Renal pelvis (tissue), 4 donors: ENCODE measurements around the gene RABAC1. TPM values are rescaled to one million over a fixed set of nuclear protein-coding genes. Genes with fewer than 3 reads are reported as not detected.

Source experiments
- DNase-seq: peaks from one replicate; pipeline ENCODE4 v3.0.0-alpha.2; 2013
- polyA plus RNA-seq, 3 donors: library from polyadenylated mRNA; unstranded; fragments of 120-200 nt; gene quantifications; one replicate each; pipeline ENCODE4 v1.2.1, GENCODE V29; 2013; ENCODE audit not compliant: insufficient read length in 3 of 3

RABAC1 gene
- polyA plus RNA-seq, 3 donors: 80.8 to 91.6 (median 82.6) TPM

DNA sequence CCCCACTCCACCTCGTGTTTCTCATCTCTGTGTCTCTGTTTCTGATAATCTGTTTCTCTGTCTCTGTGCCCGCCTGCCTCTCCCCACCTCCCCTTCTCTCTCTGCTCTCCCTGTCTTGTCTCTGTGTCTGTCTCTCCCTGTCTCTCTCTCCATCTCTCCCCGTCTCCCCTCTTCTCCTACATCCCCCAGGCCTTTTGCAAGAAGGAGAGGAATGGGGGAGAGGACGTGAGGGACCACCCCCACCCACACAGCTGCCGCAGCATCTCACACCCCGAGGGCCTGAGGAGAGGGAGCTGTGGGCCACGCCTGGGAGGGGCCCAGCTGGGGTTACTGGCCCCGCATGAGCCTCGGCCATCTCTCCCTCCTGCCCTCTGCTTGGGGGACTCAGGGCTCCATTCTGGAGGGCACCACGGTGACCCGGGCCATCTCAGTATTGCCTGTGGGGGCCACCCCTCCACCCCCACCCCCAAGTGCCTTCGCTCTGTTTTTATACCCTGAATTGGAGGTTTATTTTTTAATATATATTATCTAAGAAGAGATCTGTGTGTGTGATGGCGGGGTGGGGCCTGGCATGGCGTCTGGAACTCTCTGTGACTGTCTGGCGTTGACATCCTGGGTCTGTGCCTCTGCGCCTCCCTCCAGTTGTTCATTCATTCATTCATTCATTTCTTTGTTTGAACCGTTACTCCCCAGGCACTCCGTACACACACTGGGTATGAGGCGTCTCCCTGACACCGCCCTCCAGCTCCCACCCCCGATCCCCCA, 52.0 kb downstream of the RABAC1 start:
- DNase-seq: no peak

Other genes with a start within 250 kb of the RABAC1 start
- under 1 TPM; 0.17 to 0.35 (median 0.31) TPM for gene CEACAM6, start 203.8 kb downstream of the RABAC1 start, polyA plus RNA-seq
- under 1 TPM in 2 of 3 donors, not detected in 1; 0.12 to 0.23 TPM for gene CEACAM3, start 162.7 kb downstream of the RABAC1 start, polyA plus RNA-seq
- gene LYPD4, start 114.6 kb downstream of the RABAC1 start, polyA plus RNA-seq: not detected
- gene DMRTC2, start 114.3 kb downstream of the RABAC1 start, polyA plus RNA-seq: not detected
- gene RPS19, start 99.1 kb downstream of the RABAC1 start, polyA plus RNA-seq: 1,000 to 10,000 TPM; 1,296 to 1,888 (median 1,672) TPM
- gene CD79A, start 82.0 kb downstream of the RABAC1 start, polyA plus RNA-seq: 1 to 10 TPM in 1 of 3 donors, under 1 TPM in 2; 0.39 to 1.1 (median 0.81) TPM
- gene ARHGEF1, start 76.1 kb downstream of the RABAC1 start, polyA plus RNA-seq: 10 to 100 TPM; 51.4 to 61.0 (median 54.1) TPM
- gene ERFL, start 30.9 kb downstream of the RABAC1 start, polyA plus RNA-seq: under 1 TPM in 1 of 3 donors, not detected in 2; 0.09 TPM
- gene ATP1A3, start 34.9 kb upstream of the RABAC1 start, polyA plus RNA-seq: 1 to 10 TPM in 1 of 3 donors, under 1 TPM in 2; 0.10 to 1.4 (median 0.65) TPM
- 10 to 100 TPM; 24.1 to 30.6 (median 30.5) TPM for gene GRIK5, start 110.9 kb upstream of the RABAC1 start, polyA plus RNA-seq
- gene ZNF574, start 116.8 kb upstream of the RABAC1 start, polyA plus RNA-seq: 10 to 100 TPM; 16.2 to 21.0 (median 20.6) TPM
- 1 to 10 TPM in 2 of 3 donors, under 1 TPM in 1; 0.58 to 1.2 (median 1.2) TPM for gene POU2F2, start 173.1 kb upstream of the RABAC1 start, polyA plus RNA-seq